Fibroblast of skin of right quadriceps (primary cell): ENCODE measurements around the gene RADIL.

Experiments
- DNase-seq: peaks from one replicate; pipeline ENCODE4 v3.0.0-alpha.2; 2013

RADIL gene

GRCh38 chr7:4851459-4852422, 31.8 kb downstream of the RADIL start:
- peak; percentile 20 for DNase-seq

- no peak for DNase-seq
These were observed 33.2 kb downstream of the RADIL start for GRCh38 chr7:4850262-4850795.

DNA sequence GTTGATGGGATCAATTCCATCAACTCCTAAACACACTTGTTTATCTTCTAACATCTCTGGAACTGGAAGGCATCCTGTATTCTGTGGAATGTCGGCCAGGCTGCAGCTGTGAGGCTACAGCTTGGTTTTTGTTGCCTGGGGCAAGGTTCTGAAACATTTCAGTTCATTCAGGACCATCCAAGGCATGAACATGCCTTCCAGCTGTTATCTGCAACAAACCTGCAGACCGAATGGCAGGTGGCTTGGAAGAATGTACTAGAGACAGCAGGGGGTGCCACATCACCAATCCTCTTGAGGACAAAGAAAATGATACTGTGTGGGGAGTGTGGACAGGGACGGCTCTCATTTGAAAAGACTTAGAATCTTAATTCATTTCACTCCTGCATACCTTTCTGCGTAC, 34.1 kb downstream of the RADIL start:
- DNase-seq: peak; percentile 19

DNA sequence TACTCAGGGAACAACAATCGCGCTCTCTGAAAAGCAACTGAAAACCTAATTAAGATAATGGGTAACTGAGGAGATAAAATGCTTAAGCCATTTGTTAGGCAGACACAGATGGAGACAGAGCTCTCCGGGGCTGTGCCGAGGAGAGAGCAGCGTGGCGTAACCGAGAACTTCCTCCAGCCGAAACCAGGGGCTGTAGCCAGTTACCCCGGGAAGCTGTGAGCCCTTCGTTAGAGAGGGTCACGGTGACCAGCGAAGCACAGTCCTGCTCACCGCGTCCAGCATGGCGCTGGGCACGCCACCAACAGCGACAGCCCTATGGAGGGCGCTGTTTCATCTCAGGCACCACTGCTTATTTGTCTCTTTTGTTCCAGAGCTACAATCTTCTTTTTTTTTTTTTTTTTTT, 37.8 kb downstream of the RADIL start:
- DNase-seq: no peak

DNA sequence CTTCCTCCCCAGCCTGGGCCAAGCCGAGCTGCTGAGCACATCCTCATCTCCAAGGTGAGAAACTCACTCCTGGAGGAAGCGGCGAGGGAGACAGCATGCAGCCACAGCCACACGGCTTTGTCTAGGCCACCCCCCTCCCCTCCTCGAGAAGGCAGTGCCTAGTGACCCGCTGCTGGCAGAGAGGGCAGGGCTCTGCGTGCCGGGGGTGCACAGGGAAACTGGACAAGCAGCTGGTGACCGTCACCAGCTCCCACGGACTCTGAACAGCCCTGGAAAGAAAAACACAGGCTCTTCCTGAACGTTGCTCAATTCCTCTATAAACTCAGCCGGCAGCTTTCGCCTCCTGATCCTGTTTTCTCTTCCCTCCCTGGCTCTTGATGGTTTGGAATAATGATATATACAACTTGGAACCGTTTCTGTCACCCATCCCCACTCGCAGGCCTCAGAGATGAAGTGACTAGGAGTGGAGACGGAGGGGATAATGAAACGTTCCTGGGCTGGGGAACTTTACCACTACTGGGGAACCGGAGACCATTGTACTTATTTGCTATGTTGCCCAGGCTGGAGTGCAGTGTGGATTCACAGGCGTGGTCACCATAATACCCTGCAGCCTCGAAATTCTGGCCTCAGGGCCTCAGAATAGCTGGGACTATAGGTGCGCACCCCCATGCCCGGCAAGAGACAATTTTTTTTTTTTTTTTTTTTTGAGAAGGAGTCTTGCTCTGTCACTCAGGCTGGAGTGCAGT, 41.0 kb downstream of the RADIL start:
- no peak for DNase-seq

DNA sequence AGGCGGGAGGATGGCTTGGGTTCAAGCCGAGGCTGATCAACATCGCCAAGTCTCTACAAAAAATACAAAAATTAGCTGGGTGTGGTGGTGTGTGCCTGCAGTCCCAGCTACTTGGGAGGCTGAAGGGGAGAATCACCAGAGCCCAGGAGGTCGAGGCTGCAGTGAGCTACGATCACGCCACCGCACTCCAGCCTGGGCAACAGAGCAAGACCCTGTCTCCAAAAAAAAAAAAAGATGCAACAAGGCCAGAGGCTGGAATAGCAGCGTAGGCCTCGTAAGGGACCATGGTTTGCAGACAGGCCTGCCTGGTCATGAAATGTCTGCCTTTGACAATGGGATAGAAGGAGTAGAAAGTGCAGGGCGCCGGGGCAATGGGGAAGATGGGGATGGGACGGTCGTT, 41.7 kb downstream of the RADIL start:
- no peak for DNase-seq

DNA sequence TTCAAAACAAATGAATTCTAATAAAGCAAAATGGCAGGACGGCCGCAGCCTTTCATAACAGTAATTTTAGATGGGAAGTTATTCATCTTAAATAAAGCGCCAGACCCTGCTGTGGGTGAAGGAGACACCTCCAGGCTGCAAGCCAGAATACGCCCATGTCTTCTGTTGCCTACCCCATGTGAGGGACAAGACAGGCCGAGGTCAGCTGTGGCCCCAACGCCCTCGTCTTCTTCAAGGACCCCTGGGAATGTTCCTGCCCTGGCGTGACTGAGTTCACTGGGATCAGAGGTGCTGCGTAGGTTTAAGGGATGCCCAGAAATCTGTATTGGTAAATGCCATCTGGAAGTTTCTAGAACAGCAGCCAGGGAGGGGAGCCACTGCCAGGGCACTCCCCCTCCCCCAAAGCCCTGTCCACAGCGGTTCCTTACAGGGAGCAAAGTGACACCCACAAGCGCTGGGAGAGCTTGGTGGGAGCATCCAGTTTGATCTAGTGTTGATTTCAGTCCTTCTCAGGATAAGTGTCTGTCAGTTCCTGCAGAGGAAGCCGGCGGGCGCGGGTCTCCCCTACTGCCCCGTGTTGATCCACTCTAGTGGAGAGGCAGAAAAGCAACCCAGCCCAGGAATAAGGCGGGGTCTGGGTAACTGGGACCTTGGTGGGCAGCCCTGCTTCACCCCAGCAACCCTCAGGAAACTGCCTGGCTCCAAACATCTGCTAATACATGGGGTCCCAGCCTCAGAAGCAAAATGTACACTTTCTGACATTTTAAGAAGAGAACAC, 42.3 kb downstream of the RADIL start:
- no peak for DNase-seq

DNA sequence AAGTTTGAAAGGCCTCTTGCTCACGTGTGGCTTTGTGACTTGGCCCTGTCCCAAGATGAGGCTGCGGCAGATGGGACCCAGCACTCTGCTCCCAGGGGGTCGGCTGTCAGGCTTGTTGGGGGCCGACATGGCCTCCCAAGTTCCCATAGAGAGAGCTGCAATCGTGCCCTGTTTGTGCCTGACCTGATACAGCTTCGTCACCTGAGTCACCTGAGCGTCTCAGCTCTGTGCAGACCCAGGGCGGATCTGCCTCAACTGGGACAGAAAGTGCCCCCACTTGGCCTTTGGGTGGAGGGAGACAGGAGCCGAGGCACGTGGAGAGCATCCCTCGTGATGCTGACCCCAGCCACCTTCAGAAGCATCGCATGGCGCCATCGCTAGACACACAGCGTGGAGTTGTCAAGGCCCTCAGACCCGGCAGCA, 43.4 kb downstream of the RADIL start:
- no peak for DNase-seq

GRCh38 chr7:4838626-4839334, 44.7 kb downstream of the RADIL start:
- no peak for DNase-seq

- no peak for DNase-seq
These were observed 45.5 kb downstream of the RADIL start for GRCh38 chr7:4837803-4838625.

GRCh38 chr7:4837041-4837802, 46.3 kb downstream of the RADIL start:
- DNase-seq: no peak

DNA sequence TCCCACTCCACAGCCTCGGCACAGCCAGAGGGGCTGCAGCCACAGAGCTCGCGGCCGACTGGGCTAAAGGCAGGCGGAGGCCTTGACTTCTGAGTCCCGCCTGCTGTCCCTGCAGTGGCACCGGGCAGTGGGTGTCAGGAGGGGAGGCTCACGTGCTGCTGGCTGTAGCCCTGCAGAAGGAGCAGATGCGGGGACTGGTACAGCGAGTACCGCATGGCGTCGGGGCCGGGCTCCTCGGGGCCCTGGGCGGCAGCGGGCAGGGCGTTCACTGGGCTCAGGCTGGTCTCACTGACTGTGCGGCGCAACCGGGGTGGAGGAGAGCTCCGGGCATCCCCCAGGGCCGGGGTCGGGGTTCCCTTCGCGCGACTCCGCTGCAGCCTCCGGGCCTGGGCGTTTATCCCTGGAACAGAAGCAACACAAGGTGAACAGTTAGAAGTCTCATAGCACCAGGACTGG, 47.3 kb downstream of the RADIL start:
- no peak for DNase-seq

GRCh38 chr7:4835398-4836205, 47.9 kb downstream of the RADIL start:
- no peak for DNase-seq

DNA sequence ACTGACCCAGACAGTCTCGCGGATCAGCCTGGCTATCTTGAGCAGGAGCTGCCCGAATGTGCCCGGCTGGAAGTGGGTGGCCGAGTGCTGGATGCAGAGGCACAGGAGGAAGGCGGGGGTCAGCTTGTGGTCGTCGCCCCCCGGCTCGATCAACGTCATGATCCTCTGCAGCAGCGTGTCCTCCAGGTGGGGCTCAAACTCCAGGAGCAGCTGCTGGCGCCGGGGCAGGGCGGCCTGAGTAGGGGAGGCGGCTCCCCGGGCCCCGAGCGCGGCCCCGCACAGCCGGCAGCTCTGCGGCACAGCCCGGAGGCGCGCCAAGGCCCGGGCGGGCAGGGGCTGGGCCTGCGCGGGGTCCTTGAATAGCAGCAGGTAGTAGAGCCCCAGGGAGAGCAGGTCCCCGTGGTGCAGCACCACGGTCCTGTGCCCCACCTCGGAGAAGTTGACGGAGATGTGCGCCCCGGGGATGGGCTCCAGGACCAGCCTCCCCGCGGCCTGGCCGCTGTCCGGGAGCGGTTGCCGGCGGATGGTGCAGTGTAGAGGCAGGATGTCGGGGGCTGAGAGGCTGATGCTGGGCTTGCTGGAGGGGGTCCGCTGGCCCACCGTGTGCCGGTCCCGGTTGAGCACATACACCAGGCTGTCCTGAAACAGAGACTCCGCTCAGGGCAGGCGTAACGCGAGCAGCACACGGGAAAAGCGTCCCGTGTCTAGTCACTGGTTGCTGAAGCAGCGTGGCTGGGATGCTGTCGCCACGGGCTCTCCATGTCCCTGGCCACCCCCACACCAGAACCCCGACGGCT, 48.7 kb downstream of the RADIL start:
- no peak for DNase-seq

DNA sequence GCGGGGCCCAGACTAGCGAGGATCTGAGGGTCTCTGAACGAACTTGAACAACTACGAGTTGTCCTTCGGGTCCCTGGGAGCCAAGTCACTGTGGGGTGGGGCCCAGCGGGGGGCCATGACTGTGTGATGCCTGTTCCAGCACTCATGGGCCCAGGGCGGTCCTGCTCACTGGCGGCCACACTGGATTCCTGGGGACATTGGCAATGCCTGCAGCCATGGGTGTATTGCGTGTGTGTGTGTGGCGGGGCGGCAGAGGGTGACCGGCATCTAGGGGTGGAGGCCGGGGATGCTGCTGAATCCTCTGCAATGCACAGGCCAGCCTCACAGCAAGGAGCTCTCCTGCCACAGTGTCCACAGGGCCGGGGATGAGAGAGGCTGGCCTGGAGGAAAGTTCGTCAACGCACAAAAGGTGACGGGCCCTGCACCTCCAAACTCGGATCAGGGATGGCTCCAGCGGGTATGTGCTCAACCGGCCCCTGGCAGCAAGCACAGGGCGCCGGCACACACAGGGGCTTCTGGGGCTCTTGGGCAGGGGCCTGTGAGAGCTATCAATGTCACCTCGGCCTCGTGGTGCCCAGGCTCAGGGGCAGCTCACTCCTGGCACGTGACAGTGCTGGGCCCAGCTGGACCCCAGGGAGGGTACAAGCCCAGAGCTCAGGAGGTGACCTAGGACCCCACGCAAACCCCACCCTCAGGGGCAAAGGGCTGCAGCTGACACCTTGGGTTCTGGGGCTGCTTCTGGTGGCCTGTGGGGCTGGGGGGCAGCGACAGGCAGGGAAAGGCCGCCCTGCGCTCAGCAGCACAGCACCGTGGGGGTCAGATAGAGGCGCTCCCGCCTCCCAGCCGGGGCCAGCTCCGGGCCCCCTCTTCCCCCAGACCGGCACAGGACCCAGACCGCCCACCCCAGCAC, 49.6 kb downstream of the RADIL start:
- no peak for DNase-seq

DNA sequence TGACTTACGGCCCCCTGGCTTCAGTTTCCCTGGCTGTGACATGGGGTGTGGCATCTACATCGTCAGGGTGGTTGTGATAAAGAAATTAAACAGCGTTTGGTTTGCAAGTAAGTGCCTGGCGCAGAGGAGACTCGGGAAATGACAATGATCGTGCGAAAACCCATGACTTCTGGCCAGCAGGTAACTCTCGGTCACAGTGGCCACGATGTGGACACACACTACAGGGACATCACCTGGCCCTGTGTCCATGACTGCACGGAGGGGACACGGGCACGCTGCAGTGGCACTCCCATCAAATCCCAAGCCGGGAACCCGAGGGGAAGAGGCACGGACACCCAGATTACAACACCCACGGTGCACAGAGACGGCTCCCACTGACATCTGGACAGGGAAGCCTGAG, 50.3 kb downstream of the RADIL start:
- DNase-seq: no peak

GRCh38 chr7:4832711-4833110, 50.8 kb downstream of the RADIL start:
- DNase-seq: no peak
